ENCODE data around the gene ZNF536. TPM values are rescaled to one million over a fixed set of nuclear protein-coding genes. Genes with fewer than 3 reads are reported as not detected.

Gene ZNF536
- polyA plus RNA-seq, 1 donor (not counting 4 experiments of a cell fraction or from before 2014, with no cell fraction given): not detected

GRCh38 chr19:30407068-30407709 is 35.0 kb downstream of the ZNF536 start:
- Histone ChIP-seq H3K4me1 (ENCODE audit: control insufficient read depth, extremely low read depth, insufficient read depth, low read length) (no peaks in the 10 kb centered on the region), H3K79me2 (ENCODE audit: control insufficient read depth, insufficient read depth, low read length) (no peaks in the 10 kb centered on the region), H3K27me3 (ENCODE audit: control insufficient read depth, extremely low read depth, insufficient read depth, low read length) (no peaks in the 10 kb centered on the region), H4K20me1 (ENCODE audit: control insufficient read depth, extremely low read depth, insufficient read depth, low read length) (no peaks in the 10 kb centered on the region), H2AFZ (ENCODE audit: control insufficient read depth, low read length) (no peak overlapping the region), H3K4me2 (ENCODE audit: control insufficient read depth, extremely low read depth, insufficient read depth, low read depth, low read length) (no peak overlapping the region), H3K9ac (ENCODE audit: control insufficient read depth, extremely low read depth, insufficient read depth, low read length) (no peak overlapping the region), H3K36me3 (ENCODE audit: control insufficient read depth in 2 of 2, extremely low read depth in 1 of 2, insufficient read depth in 2 of 2, low read length in 2 of 2) (no peaks in the 10 kb centered on the region), H3K27ac (ENCODE audit: control insufficient read depth, insufficient read depth, low read length) (no peak overlapping the region), H3K9me1 (ENCODE audit: control insufficient read depth, extremely low read depth, insufficient read depth, low read length) (no peaks in the 10 kb centered on the region), H3K4me3 (ENCODE audit: control insufficient read depth in 2 of 3, extremely low read depth in 1 of 3, insufficient read depth in 2 of 3, low read depth in 1 of 3, low read length in 3 of 3) (no peak overlapping the region), H3K9me3 (ENCODE audit: control insufficient read depth, low read depth, low read length) (peaks cover 1% of the 10 kb centered on the region)
- dilution Hi-C loops (cut with MboI; ENCODE audit: extremely low pct_ligation_motif_present, low sequenced_read_pairs): no loop called here
- TF ChIP-seq EZH2 (IDR thresholded peaks at IDR 0.05; ENCODE audit: low read length): no peak
- TF ChIP-seq, protein P1, sequence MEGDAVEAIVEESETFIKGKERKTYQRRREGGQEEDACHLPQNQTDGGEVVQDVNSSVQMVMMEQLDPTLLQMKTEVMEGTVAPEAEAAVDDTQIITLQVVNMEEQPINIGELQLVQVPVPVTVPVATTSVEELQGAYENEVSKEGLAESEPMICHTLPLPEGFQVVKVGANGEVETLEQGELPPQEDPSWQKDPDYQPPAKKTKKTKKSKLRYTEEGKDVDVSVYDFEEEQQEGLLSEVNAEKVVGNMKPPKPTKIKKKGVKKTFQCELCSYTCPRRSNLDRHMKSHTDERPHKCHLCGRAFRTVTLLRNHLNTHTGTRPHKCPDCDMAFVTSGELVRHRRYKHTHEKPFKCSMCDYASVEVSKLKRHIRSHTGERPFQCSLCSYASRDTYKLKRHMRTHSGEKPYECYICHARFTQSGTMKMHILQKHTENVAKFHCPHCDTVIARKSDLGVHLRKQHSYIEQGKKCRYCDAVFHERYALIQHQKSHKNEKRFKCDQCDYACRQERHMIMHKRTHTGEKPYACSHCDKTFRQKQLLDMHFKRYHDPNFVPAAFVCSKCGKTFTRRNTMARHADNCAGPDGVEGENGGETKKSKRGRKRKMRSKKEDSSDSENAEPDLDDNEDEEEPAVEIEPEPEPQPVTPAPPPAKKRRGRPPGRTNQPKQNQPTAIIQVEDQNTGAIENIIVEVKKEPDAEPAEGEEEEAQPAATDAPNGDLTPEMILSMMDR (optimal IDR thresholded peaks at IDR 0.05 in 1 of 3, IDR thresholded peaks at IDR 0.05 in 1 of 3, conservative IDR thresholded peaks at IDR 0.05 in 1 of 3; ENCODE audit: extremely low read depth in 1 of 3, insufficient read depth in 2 of 3, low read length in 3 of 3): no peak
- DNase-seq (ENCODE audit: low read depth, low spot score): no peak
- no peak for FAIRE-seq

DNA sequence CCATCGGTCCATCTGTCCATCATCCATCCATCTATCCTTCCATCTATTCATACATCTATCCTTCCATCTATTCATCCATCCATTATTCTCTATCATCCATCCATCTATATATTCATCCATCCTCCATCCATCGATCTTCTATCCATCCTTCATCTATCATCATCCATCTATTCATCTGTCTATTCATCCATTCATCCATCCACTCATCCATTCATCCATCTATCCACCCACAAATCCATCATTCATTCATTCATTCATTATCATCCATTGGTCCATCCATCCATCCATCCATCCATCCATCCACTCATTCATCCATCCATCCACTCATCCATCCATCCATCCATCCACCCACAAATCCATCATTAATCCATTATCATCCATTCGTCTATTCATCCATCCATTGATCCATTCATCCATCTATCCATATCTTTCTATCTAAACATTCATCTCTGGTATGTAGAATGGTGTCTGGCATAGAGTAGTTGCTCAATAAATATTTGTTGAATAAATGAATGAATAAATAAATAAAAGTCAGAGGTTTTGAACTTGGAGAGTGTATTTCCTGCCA is 36.6 kb downstream of the ZNF536 start:
- no peaks in the 10 kb centered on the region for H3K9me1 ChIP-seq (ENCODE audit: control insufficient read depth, extremely low read depth, insufficient read depth, low read length)
- no peak overlapping the region for H3K4me3 ChIP-seq (ENCODE audit: control insufficient read depth in 2 of 3, extremely low read depth in 1 of 3, insufficient read depth in 2 of 3, low read depth in 1 of 3, low read length in 3 of 3)
- DNase-seq (ENCODE audit: low read depth, low spot score) (no peak), FAIRE-seq (no peak)
- no peak overlapping the region for H3K27ac ChIP-seq (ENCODE audit: control insufficient read depth, insufficient read depth, low read length)
- H3K9me3 ChIP-seq (ENCODE audit: control insufficient read depth, low read depth, low read length): peaks cover 1% of the 10 kb centered on the region
- no peak for TF ChIP-seq EZH2 (IDR thresholded peaks at IDR 0.05; ENCODE audit: low read length)
- no peaks in the 10 kb centered on the region for H3K79me2 ChIP-seq (ENCODE audit: control insufficient read depth, insufficient read depth, low read length)
- no peaks in the 10 kb centered on the region for H3K27me3 ChIP-seq (ENCODE audit: control insufficient read depth, extremely low read depth, insufficient read depth, low read length)
- no peak overlapping the region for H3K9ac ChIP-seq (ENCODE audit: control insufficient read depth, extremely low read depth, insufficient read depth, low read length)
- no peaks in the 10 kb centered on the region for H3K36me3 ChIP-seq (ENCODE audit: control insufficient read depth in 2 of 2, extremely low read depth in 1 of 2, insufficient read depth in 2 of 2, low read length in 2 of 2)
- dilution Hi-C loops (cut with MboI; ENCODE audit: extremely low pct_ligation_motif_present, low sequenced_read_pairs): no loop called here
- H4K20me1 ChIP-seq (ENCODE audit: control insufficient read depth, extremely low read depth, insufficient read depth, low read length): no peaks in the 10 kb centered on the region
- no peak overlapping the region for H2AFZ ChIP-seq (ENCODE audit: control insufficient read depth, low read length)
- H3K4me1 ChIP-seq (ENCODE audit: control insufficient read depth, extremely low read depth, insufficient read depth, low read length): no peaks in the 10 kb centered on the region
- H3K4me2 ChIP-seq (ENCODE audit: control insufficient read depth, extremely low read depth, insufficient read depth, low read depth, low read length): no peak overlapping the region

Measured in keratinocyte (primary cell).